ENCODE results near the gene PAX2.

PAX2 gene

GRCh38 chr10:100739517-100740368 lies 5.6 kb upstream of the PAX2 start:
- DNase-seq (ENCODE audit: low spot score): no peak

GRCh38 chr10:100740476-100741377 lies 4.7 kb upstream of the PAX2 start:
- no peak for DNase-seq (ENCODE audit: low spot score)

GRCh38 chr10:100741378-100742075 lies 3.9 kb upstream of the PAX2 start:
- DNase-seq (ENCODE audit: low spot score): no peak

- no peak for DNase-seq (ENCODE audit: low spot score)
Observed at GRCh38 chr10:100742076-100742771, 3.2 kb upstream of the PAX2 start.

- no peak for DNase-seq (ENCODE audit: low spot score)
Observed at GRCh38 chr10:100742936-100743335, 2.4 kb upstream of the PAX2 start.

- peak; percentile 37 for DNase-seq (ENCODE audit: low spot score)
Observed at GRCh38 chr10:100743626-100744135, 1.7 kb upstream of the PAX2 start.

- no peak for DNase-seq (ENCODE audit: low spot score)
Observed at GRCh38 chr10:100744136-100744986, 1.0 kb upstream of the PAX2 start.

GRCh38 chr10:100745882-100746783 lies 751 bp downstream of the PAX2 start:
- DNase-seq (ENCODE audit: low spot score): no peak

GRCh38 chr10:100746784-100747455 lies 1.5 kb downstream of the PAX2 start:
- no peak for DNase-seq (ENCODE audit: low spot score)

GRCh38 chr10:100747456-100748230 lies 2.3 kb downstream of the PAX2 start:
- DNase-seq (ENCODE audit: low spot score): no peak

GRCh38 chr10:100748231-100749058 lies 3.1 kb downstream of the PAX2 start:
- DNase-seq (ENCODE audit: low spot score): no peak

- DNase-seq (ENCODE audit: low spot score): no peak
Observed at GRCh38 chr10:100749059-100749308, 3.6 kb downstream of the PAX2 start.

- no peak for DNase-seq (ENCODE audit: low spot score)
Observed at GRCh38 chr10:100749309-100750217, 4.2 kb downstream of the PAX2 start.

- no peak for DNase-seq (ENCODE audit: low spot score)
Observed at GRCh38 chr10:100750291-100751210, 5.2 kb downstream of the PAX2 start.

GRCh38 chr10:100751211-100751933 lies 6.0 kb downstream of the PAX2 start:
- DNase-seq (ENCODE audit: low spot score): peak; percentile 3

Data from putamen (tissue), 1 donor.